Panc1 (cell line): ENCODE results near the gene WDR7. TPM values are rescaled to one million over a fixed set of nuclear protein-coding genes. Genes with fewer than 3 reads are reported as not detected.

Experiments used
- ATAC-seq: fragments of 200-7000 bp; cut with Tn5 transposase; 2 replicates; pipeline ENCODE4 v1.9.1; 2020; ENCODE audit warnings: mild to moderate bottlenecking, moderate library complexity
- BruUV-seq: library from RNA; stranded (reverse); fragments of 400-500 nt; replicated peaks from 2 replicates; lab custom pipeline; 2021; lab: Mats Ljungman, UMichigan
- CTCF ChIA-PET: fragments of 300-600 bp; sonication (Branson Sonifier 250); formaldehyde crosslinking; loops from one replicate; lab custom pipeline; 2022; ENCODE audit warnings: antibody characterized with exemption; lab: Charles Lee
- POLR2A ChIA-PET: fragments of 300-600 bp; sonication (Branson Sonifier 250); formaldehyde crosslinking; loops from one replicate; lab custom pipeline; 2022; ENCODE audit warnings: antibody characterized with exemption; lab: Charles Lee
- DNase-seq: peaks from one replicate; pipeline ENCODE4 v3.0.0-alpha.2; 2010; ENCODE audit warnings: low read depth, low spot score
- H3K27ac ChIP-seq: 2 replicates; pipeline ENCODE4 v1.5.1; 2011; ENCODE audit warnings: mild to moderate bottlenecking, low read length, inconsistent platforms
- H3K27me3 ChIP-seq: fragments of 200-500 bp; sonication (Bioruptor generic); 2 replicates; pipeline ENCODE4 v1.6.0; 2014; ENCODE audit warnings: low read length, inconsistent platforms; ENCODE audit not compliant: control insufficient read depth, insufficient read depth
- H3K36me3 ChIP-seq: fragments of 200-500 bp; sonication (Bioruptor generic); 2 replicates; pipeline ENCODE4 v1.5.1; 2014; ENCODE audit warnings: inconsistent platforms, mild to moderate bottlenecking, low read length, moderate library complexity; ENCODE audit not compliant: control insufficient read depth, insufficient read depth
- H3K4me1 ChIP-seq: 2 replicates; pipeline ENCODE4 v1.5.1; 2011; ENCODE audit warnings: inconsistent platforms, mild to moderate bottlenecking, low read length, moderate library complexity; ENCODE audit not compliant: control insufficient read depth, insufficient read depth
- H3K4me3 ChIP-seq, 2 experiments: 2 replicates each; pipeline ENCODE4 v1.5.1; 2011 to 2012; ENCODE audit warnings: low read depth in 2 of 2, low read length in 2 of 2, mild to moderate bottlenecking in 2 of 2, inconsistent platforms in 1 of 2, moderate library complexity in 1 of 2
- H3K9me3 ChIP-seq: fragments of 200-500 bp; sonication (Bioruptor generic); 2 replicates; pipeline ENCODE4 v1.5.1; 2014; ENCODE audit warnings: low read depth, mild to moderate bottlenecking, inconsistent platforms, low read length, moderate library complexity; ENCODE audit not compliant: control insufficient read depth, insufficient read depth
- CTCF ChIP-seq: fragments of 450-650 bp; IDR thresholded peaks from 2 replicates; pipeline ENCODE4 v1.5.1; 2017; ENCODE audit warnings: mild to moderate bottlenecking
- POLR2AphosphoS5 ChIP-seq: IDR thresholded peaks from 2 replicates; pipeline ENCODE4 v1.6.1; 2012; ENCODE audit warnings: mild to moderate bottlenecking, low read depth, low read length, moderate library complexity
- REST ChIP-seq, 2 experiments: IDR thresholded peaks; 2 replicates each; pipeline ENCODE4 v1.6.1; 2011 to 2012; ENCODE audit warnings: low read depth in 2 of 2, control low read depth in 1 of 2, low read length in 1 of 2, mild to moderate bottlenecking in 1 of 2, moderate library complexity in 1 of 2; ENCODE audit not compliant: insufficient read depth in 1 of 2
- SIN3A ChIP-seq: IDR thresholded peaks from 2 replicates; pipeline ENCODE4 v1.6.1; 2012; ENCODE audit warnings: low read depth, mild to moderate bottlenecking, low read length, moderate library complexity, borderline replicate concordance; ENCODE audit not compliant: insufficient read depth
- TCF7L2 ChIP-seq: IDR thresholded peaks from 2 replicates; pipeline ENCODE4 v1.6.1; 2011; ENCODE audit warnings: mild to moderate bottlenecking, low read depth, low read length, inconsistent platforms
- in situ Hi-C: cut with HindIII; loops from 2 replicates; pipeline ENCODE4 v1.10.0; 2016; ENCODE audit warnings: low sequenced_read_pairs, low pct_unique_long_range_greater_than_20kb
- intact Hi-C: fragments of 100-400 bp; cut with micrococcal nuclease; formaldehyde crosslinking; loops from one replicate; pipeline ENCODE4 v1.10.0; 2022; ENCODE audit not compliant: unreplicated experiment
- total RNA-seq: library from RNA; stranded (reverse); gene quantifications from one replicate; pipeline ENCODE4 v1.2.1, GENCODE V29; 2021; ENCODE audit not compliant: unreplicated experiment

The WDR7 gene
- total RNA-seq, 1 experiment from 2014 or later: 12.3 TPM

- Histone ChIP-seq H3K9me3 (no peaks in the 10 kb centered on the region), H3K27me3 (no peaks in the 10 kb centered on the region), H3K27ac (no peak overlapping the region), H3K36me3 (no peaks in the 10 kb centered on the region), H3K4me3 (no peak overlapping the region), H3K4me1 (no peaks in the 10 kb centered on the region)
- ChIA-PET POLR2A (no interaction called here), CTCF (no interaction called here)
- TF ChIP-seq TCF7L2: no peak
- no peak for TF ChIP-seq REST (IDR thresholded peaks at IDR 0.05; ENCODE audit: insufficient read depth in 1 of 2, low read depth in 2 of 2, low read length in 1 of 2)
- no peak for TF ChIP-seq SIN3A
- TF ChIP-seq POLR2AphosphoS5: no peak
- no peak for TF ChIP-seq CTCF
- DNase-seq: no peak
- in situ Hi-C loops (no loop called here), intact Hi-C loops (loop anchor here (5.0 kb wide), 1 partner anchor 700 kb away; no protein-coding TSS in a partner anchor)
- no peak for ATAC-seq
- BruUV-seq: no TSS peak
Observed at GRCh38 chr18:56747032-56747658, 96.0 kb downstream of the WDR7 start.

- CTCF ChIA-PET: no interaction called here
- Histone ChIP-seq H3K36me3 (no peaks in the 10 kb centered on the region), H3K27ac (no peak overlapping the region), H3K4me1 (no peaks in the 10 kb centered on the region), H3K27me3 (no peaks in the 10 kb centered on the region), H3K4me3 (no peak overlapping the region), H3K9me3 (no peaks in the 10 kb centered on the region)
- TF ChIP-seq REST (IDR thresholded peaks at IDR 0.05; ENCODE audit: insufficient read depth in 1 of 2, low read depth in 2 of 2, low read length in 1 of 2) (no peak), POLR2AphosphoS5 (no peak), SIN3A (no peak), CTCF (no peak), TCF7L2 (no peak)
- ATAC-seq: no peak
- BruUV-seq: no TSS peak
- intact Hi-C loops (loop anchor here (2.0 to 5.0 kb wide), 2 partner anchors 699 to 815 kb away; no protein-coding TSS in a partner anchor), in situ Hi-C loops (no loop called here)
- POLR2A ChIA-PET: no interaction called here
- DNase-seq: no peak
Observed at GRCh38 chr18:56747857-56748256, 96.7 kb downstream of the WDR7 start.
